Fibroblast of lung (primary cell): ENCODE data around the gene HDAC4.

Source experiments
- EZH2 ChIP-seq: IDR thresholded peaks from 2 replicates; pipeline ENCODE4 v1.5.1; 2012; ENCODE audit warnings: low read length, control low read depth, mild to moderate bottlenecking; ENCODE audit errors: missing control alignments
- TF ChIP-seq, protein P1 (sequence below), 2 donors: IDR thresholded peaks in 1 of 2; conservative IDR thresholded peaks in 1 of 2; 1 replicate in 1 of 2; 2 replicates in 1 of 2; pipeline ENCODE4 v1.5.1; 2011 to 2012; ENCODE audit warnings: low read length in 2 of 2, control low read depth in 1 of 2, inconsistent platforms in 1 of 2, low read depth in 1 of 2, mild to moderate bottlenecking in 1 of 2

DNA sequence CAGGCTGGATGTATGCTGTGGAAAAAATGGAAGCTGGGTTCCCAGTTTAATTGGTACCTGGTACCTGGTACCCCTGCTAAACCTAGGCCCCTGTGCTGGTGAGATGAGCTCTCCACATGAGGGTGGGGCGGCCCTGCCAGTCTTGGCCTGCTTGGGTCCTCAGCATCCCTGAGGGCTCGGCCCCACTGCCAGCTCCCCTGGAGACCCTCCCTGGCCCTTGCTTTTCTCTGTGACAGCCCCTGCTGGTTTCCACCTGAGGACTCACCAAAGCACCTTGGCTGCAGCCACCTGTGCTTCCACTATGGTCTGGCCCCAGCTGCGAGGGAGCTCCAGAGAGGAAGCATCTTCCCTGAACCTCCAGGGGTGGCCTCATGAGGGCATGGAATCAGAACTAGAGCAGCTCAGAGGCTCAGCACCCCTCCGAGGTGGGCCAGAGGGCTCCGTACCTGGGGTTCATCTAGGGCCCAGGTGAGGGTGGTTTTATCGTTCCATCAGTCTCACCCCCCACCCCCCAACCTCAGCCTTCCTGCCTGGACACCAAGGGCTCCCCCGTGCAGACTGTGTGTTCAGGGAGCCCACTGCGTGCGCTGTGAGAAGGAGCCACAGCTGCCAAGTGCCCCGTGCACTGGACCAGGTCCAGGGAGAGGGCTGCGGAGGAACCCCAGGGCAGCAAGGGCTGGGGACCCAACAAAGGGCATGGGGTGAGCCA lies 23.7 kb upstream of the HDAC4 start:
- TF ChIP-seq, protein P1, sequence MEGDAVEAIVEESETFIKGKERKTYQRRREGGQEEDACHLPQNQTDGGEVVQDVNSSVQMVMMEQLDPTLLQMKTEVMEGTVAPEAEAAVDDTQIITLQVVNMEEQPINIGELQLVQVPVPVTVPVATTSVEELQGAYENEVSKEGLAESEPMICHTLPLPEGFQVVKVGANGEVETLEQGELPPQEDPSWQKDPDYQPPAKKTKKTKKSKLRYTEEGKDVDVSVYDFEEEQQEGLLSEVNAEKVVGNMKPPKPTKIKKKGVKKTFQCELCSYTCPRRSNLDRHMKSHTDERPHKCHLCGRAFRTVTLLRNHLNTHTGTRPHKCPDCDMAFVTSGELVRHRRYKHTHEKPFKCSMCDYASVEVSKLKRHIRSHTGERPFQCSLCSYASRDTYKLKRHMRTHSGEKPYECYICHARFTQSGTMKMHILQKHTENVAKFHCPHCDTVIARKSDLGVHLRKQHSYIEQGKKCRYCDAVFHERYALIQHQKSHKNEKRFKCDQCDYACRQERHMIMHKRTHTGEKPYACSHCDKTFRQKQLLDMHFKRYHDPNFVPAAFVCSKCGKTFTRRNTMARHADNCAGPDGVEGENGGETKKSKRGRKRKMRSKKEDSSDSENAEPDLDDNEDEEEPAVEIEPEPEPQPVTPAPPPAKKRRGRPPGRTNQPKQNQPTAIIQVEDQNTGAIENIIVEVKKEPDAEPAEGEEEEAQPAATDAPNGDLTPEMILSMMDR (conservative IDR thresholded peaks at IDR 0.05 in 1 of 2, IDR thresholded peaks at IDR 0.05 in 1 of 2; ENCODE audit: low read depth in 1 of 2, low read length in 2 of 2), result no peak
- no peak for TF ChIP-seq EZH2
